Hepatocyte (in vitro differentiated cells): ENCODE measurements around the gene KAT2B. TPM values are rescaled to one million over a fixed set of nuclear protein-coding genes. Genes with fewer than 3 reads are reported as not detected.

Experiments
- DNase-seq: peaks from one replicate; pipeline ENCODE4 v3.0.0-alpha.2; 2016; ENCODE audit warnings: low spot score
- H2AFZ ChIP-seq: fragments of 200-600 bp; sonication (generic); 2 replicates; pipeline ENCODE4 v1.6.0; 2016; ENCODE audit warnings: antibody characterized with exemption, mild to moderate bottlenecking
- H3K27ac ChIP-seq: fragments of 200-600 bp; sonication (generic); 2 replicates; pipeline ENCODE4 v1.5.1; 2016; ENCODE audit warnings: mild to moderate bottlenecking
- H3K27me3 ChIP-seq: fragments of 200-600 bp; sonication (generic); 2 replicates; pipeline ENCODE4 v1.6.1; 2016
- H3K36me3 ChIP-seq: fragments of 200-600 bp; sonication (generic); replicated peaks from 2 replicates; pipeline ENCODE4 v1.5.1; 2016; ENCODE audit warnings: low read depth; ENCODE audit not compliant: insufficient read depth
- H3K4me1 ChIP-seq: fragments of 200-600 bp; sonication (generic); 2 replicates; pipeline ENCODE4 v1.5.1; 2016; ENCODE audit warnings: mild to moderate bottlenecking, moderate library complexity; ENCODE audit not compliant: insufficient read depth
- H3K4me2 ChIP-seq: fragments of 200-600 bp; sonication (generic); 2 replicates; pipeline ENCODE4 v1.6.0; 2016
- H3K4me3 ChIP-seq: fragments of 200-600 bp; sonication (generic); 2 replicates; pipeline ENCODE4 v1.5.1; 2016; ENCODE audit warnings: mild to moderate bottlenecking
- H3K79me2 ChIP-seq: fragments of 200-600 bp; sonication (generic); 2 replicates; pipeline ENCODE4 v1.6.0; 2017; ENCODE audit warnings: mild to moderate bottlenecking
- H3K9me2 ChIP-seq: fragments of 200-600 bp; sonication (generic); replicated peaks from 2 replicates; pipeline ENCODE4 v1.6.0; 2017; ENCODE audit warnings: mild to moderate bottlenecking; ENCODE audit not compliant: insufficient read depth
- H3K9me3 ChIP-seq: fragments of 200-600 bp; sonication (generic); 2 replicates; pipeline ENCODE4 v1.5.1; 2016; ENCODE audit warnings: low read depth, mild to moderate bottlenecking
- H4K20me1 ChIP-seq: fragments of 200-600 bp; sonication (generic); 2 replicates; pipeline ENCODE4 v1.6.0; 2016; ENCODE audit warnings: mild to moderate bottlenecking; ENCODE audit not compliant: insufficient read depth, poor library complexity, severe bottlenecking
- EZH2 ChIP-seq: fragments of 200-600 bp; sonication (generic); IDR thresholded peaks from 2 replicates; pipeline ENCODE4 v1.6.1; 2016; ENCODE audit warnings: antibody characterized with exemption, mild to moderate bottlenecking, borderline replicate concordance
- EZH2phosphoT487 ChIP-seq: fragments of 200-600 bp; sonication (generic); IDR thresholded peaks from one replicate; pipeline ENCODE4 v1.6.1; 2018; ENCODE audit warnings: antibody characterized with exemption, mild to moderate bottlenecking, low read depth, moderate library complexity; ENCODE audit not compliant: unreplicated experiment, severe bottlenecking
- WGBS: methylation state at CpG from one replicate; pipeline ENCODE4 v1.1.6; 2016; ENCODE audit warnings: low lambda C conversion rate; ENCODE audit errors: missing lambda C conversion rate; 5-methylcytosine and 5-hydroxymethylcytosine counted together
- polyA plus RNA-seq: library from polyadenylated mRNA; unstranded; fragments of >200 nt; fragmentation: Nextera tagmentation; extraction: Ambion mirVana; gene quantifications from 2 replicates; pipeline ENCODE4 v1.2.1, GENCODE V29; 2016
- total RNA-seq: library from RNA; depleted of rRNA; stranded (reverse); fragments of >200 nt; gene quantifications from 2 replicates; pipeline ENCODE4 v1.2.3, GENCODE V29; 2014
- TF ChIP-seq, protein P1 (sequence below): fragments of 200-600 bp; sonication (generic); IDR thresholded peaks from 2 replicates; pipeline ENCODE4 v1.5.1; 2016; ENCODE audit warnings: antibody characterized with exemption, mild to moderate bottlenecking; ENCODE audit not compliant: poor library complexity

The KAT2B gene
- total and polyA plus RNA-seq, 2 experiments from 2014 or later = 11.7 to 13.3 TPM

DNA sequence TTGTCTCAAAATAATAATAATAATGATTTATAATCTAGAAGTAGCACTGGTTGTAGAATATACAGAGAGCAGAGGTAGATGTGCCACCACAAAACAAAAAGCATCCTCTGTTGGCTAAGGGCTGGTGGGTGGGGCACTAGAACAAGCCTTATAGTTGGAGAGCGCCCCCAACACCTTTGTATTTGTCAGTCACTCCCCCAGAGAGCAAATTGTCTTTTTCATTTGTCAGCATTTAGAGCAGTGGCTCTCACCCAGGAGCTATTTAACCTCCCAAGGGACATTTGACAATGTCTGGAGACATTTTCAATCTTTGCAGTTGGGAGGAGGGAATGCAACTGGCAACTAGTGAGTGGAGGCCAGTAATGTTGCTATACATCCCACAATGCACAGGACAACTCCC lies 6.3 kb downstream of the KAT2B start:
- H3K79me2 ChIP-seq = peaks cover 78% of the 10 kb centered on the region
- H3K9me2 ChIP-seq = no peaks in the 10 kb centered on the region
- no peaks in the 10 kb centered on the region for H3K27me3 ChIP-seq
- H2AFZ ChIP-seq = no peak overlapping the region
- H3K27ac ChIP-seq = no peak overlapping the region
- peaks cover 16% of the 10 kb centered on the region for H3K4me1 ChIP-seq
- 95% methylated on average over 1 of the region's 1 CpG for WGBS
- no peak overlapping the region for H3K4me3 ChIP-seq
- no peak overlapping the region for H3K4me2 ChIP-seq
- no peak for DNase-seq
- no peaks in the 10 kb centered on the region for H3K36me3 ChIP-seq
- H4K20me1 ChIP-seq = peaks cover 6% of the 10 kb centered on the region
- H3K9me3 ChIP-seq = no peaks in the 10 kb centered on the region
- TF ChIP-seq, protein P1, sequence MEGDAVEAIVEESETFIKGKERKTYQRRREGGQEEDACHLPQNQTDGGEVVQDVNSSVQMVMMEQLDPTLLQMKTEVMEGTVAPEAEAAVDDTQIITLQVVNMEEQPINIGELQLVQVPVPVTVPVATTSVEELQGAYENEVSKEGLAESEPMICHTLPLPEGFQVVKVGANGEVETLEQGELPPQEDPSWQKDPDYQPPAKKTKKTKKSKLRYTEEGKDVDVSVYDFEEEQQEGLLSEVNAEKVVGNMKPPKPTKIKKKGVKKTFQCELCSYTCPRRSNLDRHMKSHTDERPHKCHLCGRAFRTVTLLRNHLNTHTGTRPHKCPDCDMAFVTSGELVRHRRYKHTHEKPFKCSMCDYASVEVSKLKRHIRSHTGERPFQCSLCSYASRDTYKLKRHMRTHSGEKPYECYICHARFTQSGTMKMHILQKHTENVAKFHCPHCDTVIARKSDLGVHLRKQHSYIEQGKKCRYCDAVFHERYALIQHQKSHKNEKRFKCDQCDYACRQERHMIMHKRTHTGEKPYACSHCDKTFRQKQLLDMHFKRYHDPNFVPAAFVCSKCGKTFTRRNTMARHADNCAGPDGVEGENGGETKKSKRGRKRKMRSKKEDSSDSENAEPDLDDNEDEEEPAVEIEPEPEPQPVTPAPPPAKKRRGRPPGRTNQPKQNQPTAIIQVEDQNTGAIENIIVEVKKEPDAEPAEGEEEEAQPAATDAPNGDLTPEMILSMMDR = no peak
- TF ChIP-seq EZH2 (no peak), EZH2phosphoT487 (no peak)

DNA sequence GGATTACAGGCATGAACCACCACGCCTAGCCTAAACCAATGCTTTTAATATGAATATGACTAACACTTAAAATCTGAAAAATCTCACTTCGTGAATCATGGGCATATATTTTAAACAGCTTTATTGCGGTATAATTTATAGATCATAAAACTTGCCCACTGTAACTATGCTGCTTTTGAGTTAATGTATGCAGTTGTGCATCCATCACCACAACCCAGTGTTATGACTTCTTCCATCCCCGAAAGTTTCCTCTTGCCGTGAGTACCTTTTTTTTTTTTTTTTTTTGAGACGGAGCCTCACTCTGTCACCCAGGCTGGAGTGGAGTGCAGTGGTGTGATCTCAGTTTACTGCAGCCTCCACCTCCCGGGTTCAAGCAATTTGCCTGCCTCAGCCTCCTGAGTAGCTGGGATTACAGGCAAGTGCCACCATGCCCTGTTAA lies 7.1 kb downstream of the KAT2B start:
- TF ChIP-seq EZH2 (no peak), EZH2phosphoT487 (no peak)
- TF ChIP-seq, protein P1 = no peak
- 83% methylated on average over 7 of the region's 7 CpGs for WGBS

DNA sequence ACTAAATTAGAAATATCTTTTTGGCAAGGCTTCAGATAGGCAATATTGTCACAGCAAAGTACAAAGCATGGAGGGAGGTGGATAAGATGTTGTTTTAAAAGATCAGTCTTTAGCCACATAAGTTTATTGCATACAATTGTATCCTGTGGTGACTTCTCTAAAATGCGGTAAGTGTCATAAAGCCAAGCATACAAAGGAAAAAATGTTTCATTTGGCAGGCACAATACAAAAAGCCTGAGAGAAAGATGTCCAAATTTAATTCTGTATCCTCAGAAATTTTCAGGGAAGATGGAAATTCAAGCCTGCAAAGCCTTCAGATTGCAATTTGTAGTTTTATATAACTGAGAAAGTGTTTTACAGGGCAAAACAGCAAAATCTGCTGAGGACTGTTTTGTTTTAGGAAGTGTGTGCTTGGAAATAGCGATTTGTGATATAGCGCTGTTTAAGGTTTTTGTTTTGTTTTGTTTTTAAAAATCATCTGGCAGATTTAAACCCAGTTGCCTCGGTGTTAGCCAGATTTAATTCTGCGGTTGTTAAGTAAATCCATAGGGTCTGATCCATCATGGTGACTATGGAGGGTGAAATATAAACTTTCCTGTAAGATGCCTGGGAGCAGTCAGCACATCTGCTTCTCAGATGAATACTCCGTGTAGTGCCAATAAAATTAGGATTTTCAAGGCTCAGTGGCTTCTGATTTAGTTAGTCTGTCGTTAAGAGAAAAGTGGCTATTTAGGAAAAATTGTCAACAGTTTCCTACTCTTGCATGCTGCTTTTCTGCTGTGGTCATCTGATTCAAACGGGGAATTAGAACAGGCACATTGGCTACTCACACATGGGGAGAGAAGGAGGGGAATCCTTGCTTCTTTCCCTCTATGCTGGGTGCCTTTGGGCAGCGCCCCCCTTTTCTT lies 8.0 kb downstream of the KAT2B start:
- Histone ChIP-seq H3K4me3 (no peak overlapping the region), H4K20me1 (no peaks in the 10 kb centered on the region), H3K27me3 (no peaks in the 10 kb centered on the region), H3K4me1 (peaks cover 4% of the 10 kb centered on the region), H3K27ac (no peak overlapping the region), H3K9me3 (no peaks in the 10 kb centered on the region), H2AFZ (no peak overlapping the region), H3K79me2 (peaks cover 77% of the 10 kb centered on the region), H3K36me3 (no peaks in the 10 kb centered on the region), H3K9me2 (no peaks in the 10 kb centered on the region), H3K4me2 (peak overlapping the region; percentile 45)
- TF ChIP-seq EZH2 (no peak), EZH2phosphoT487 (no peak)
- TF ChIP-seq, protein P1 = no peak
- 60% methylated on average over 9 of the region's 9 CpGs for WGBS
- no peak for DNase-seq

More for the DNA sequence above, 7.1 kb downstream of the KAT2B start:
- no peaks in the 10 kb centered on the region for H3K36me3 ChIP-seq
- peaks cover 8% of the 10 kb centered on the region for H3K4me1 ChIP-seq
- H3K27me3 ChIP-seq = no peaks in the 10 kb centered on the region
- no peaks in the 10 kb centered on the region for H3K9me3 ChIP-seq
- H3K27ac ChIP-seq = no peak overlapping the region
- H3K79me2 ChIP-seq = peaks cover 77% of the 10 kb centered on the region
- H3K9me2 ChIP-seq = no peaks in the 10 kb centered on the region
- DNase-seq = no peak
- no peak overlapping the region for H3K4me2 ChIP-seq
- no peak overlapping the region for H3K4me3 ChIP-seq
- H4K20me1 ChIP-seq = no peaks in the 10 kb centered on the region
- H2AFZ ChIP-seq = no peak overlapping the region
